NCI-H748 (cell line): Measurements from ENCODE around the gene GRIK4.

Source experiments
- DNase-seq: peaks from one replicate; lab custom pipeline; 2025; ENCODE audit not compliant: unreplicated experiment; lab: John Stamatoyannopoulos, UW

Gene GRIK4

DNA sequence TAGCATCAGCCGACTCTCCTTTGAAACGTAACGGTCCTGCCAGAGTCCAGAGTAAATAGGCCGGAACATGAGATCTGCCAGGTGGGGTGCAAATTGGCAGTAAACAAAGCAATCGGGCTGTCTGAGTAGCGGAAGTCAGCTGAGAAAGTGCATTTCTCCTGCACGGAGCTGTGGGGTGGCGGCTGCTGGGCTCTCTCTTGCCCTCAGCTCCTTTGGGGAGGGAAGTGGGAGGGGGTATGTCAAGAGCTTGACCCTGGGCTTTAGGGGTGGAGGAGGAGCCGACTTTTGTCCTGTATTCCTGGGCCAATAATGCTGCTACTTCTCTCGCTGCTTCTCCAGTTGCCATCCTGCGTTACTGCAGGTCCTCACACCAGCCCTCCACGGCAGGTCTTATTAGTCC, 11.6 kb downstream of the GRIK4 start:
- DNase-seq: peak; percentile 56

DNA sequence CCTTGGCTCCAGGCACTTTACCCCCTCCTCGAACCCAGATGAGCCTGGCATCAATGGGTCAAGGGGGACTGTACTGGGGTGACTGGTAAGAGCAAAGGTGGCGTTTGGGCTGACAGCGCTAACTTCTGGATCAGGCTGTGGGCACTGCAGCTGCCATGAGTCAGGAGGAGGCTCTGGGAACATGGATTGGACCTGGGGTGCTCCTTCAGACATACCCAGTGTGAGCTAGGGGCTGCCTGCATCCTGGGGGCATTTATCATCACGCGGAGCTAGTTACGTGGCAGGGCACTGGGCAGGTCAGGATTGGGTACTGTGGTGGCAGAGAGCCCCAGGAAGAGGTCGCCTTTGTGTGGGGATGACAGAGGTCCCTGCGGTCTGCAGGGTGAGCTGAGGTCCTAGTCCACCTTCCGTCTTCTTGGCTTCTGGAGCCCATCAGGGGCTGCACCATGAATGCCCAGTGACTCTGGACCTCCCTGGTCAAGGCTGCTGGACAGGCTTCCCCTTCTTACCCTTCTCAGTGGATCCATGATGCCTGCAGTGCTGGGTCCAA, 13.1 kb downstream of the GRIK4 start:
- no peak for DNase-seq

DNA sequence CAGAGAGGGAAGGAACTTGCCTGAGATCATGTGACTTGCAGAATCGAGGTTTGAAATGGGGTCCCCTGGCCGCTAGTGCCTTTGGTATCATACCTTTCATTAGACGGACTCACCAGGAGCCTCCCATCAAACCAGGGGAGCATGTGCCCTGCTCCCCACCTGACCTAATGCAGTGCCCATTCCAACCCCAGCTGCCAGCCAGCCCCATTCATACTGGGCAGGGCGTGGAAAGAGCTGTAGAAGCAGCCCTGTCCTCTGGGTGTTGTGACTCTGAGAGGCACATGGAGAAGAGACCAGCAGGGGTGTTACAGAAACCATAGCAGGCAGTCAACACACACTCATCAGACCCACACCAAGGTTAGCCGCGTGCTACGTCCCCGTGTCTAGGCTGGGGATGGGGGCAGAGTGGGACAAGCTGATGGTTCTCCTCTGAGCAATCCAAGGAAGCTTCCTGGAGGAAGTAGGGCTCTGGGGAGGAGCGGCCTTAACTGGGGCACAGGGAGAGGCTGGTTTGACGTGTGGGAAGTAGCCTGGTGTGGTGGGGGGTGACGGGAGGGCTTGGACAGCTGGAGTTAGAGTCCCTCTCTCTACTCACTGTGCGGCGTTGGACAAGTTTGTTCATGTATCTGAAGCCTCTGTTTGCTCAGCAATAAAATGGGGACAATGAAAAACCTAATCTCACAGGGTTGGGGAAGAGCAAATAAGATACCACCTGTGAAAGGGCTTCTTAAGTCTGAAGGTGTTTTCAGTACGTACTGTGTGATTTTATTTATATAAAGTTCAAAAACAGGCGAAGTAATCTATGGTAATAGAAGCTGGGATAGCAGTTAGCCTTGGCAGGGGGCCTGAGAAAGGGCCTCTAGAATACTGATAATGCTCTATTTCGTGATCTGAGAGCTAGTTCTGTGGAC, 14.0 kb downstream of the GRIK4 start:
- DNase-seq: peak; percentile 56

DNA sequence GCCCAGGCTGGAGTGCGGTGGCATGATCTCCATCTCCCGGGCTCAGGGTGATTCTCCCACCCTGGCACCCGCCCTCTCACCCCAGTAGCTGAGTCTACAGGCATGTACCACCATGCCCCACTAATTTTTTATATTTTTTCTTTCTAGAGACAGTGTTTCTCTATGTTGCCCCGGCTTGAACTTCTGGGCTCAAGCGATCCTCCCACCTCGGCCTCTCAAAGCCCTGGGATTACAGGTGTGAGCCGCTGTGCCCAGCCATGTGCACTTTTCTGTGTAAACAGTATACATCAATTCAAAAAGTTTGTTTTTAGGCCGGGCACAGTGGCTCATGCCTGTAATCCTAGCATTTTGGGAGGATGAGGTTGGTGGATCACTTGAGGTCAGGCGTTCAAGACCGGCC, 14.7 kb downstream of the GRIK4 start:
- no peak for DNase-seq

DNA sequence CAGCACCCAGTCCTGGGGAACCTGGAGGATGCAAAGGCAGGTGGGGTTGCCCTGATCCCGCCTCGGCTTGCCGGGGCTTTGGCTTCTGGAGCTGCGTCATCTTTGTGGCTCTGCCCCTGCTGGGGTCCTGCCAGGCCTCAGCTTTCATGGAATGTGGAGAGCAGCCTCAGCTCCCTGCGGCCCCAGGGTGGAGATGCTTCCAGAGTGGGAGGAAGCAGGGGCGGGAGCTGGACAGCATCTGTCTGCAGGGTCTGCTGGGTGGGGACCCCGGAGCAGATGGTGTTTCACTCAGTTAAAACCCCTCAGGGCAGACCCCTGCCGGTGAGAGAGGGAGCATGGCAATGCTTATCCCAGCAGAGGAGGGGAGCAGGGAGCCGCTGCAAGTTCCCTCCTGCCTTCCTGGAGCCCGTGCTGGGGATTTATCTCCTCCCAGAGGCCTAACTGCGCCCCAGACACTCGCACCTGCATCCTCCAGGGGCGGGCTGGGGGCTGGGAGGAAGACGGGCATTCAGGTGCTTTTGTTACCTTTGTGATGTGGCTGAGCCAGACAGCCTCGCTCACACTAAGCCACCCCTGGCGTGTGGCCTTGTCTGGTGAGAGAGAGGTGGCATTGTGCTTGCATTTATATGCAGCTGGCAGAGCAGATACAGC, 15.7 kb downstream of the GRIK4 start:
- DNase-seq: peak; percentile 7

DNA sequence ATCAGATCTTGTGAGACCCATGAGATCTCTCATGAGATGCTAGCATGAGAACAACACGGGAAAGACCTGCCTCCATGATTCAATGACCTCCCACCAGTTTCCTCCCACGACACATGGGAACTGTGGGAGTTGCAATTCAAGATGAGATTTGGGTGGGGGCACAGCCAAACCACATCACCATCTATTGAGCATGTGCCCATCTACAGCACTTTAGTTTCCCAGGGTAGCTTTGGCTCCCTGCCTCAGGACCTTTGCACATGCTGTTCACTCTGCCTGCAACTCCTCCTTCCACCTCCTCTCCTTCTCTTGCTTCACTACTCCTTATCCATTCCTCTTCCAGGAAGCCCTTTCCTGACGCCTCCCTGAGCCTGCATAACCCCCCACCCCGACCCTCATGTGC, 17.2 kb downstream of the GRIK4 start:
- no peak for DNase-seq

DNA sequence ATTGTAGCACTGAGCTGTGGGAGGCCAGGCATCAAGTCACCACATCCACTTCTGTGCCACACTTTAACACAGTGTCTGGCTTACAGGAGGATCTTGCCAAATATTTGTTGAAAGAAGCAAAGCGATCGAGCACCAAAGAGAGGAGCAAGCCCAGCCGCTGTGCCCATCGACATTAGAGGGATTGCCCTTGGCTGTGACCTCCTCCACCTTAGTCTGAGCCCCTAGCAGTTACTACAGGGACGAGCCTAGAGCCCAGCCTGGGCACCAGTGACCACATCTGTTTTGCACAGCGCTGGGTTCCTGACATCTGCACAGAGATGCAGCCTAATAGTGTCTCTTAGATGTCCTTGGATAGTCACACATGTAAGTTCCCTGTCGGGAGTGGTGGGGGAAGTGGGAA, 17.7 kb downstream of the GRIK4 start:
- no peak for DNase-seq

DNA sequence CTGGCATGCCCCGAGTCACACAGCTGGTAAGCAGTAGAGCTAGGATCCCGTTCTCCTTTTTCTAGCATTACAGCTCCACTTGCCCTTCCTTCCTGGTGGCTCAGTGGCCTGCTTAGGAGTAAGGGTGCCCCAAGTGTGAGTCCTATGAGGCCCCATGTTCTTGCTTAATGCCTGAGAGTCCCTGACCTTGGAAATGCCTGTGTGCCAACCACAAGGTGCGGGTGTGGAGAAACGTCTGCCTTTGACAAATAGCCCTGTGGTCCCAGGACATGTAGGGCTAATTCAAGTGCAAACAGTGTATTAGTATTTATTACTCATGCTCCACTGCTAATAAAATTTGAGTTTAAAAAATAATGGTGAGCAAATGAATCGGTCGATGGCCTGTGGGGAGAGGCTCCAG, 18.4 kb downstream of the GRIK4 start:
- DNase-seq: no peak

DNA sequence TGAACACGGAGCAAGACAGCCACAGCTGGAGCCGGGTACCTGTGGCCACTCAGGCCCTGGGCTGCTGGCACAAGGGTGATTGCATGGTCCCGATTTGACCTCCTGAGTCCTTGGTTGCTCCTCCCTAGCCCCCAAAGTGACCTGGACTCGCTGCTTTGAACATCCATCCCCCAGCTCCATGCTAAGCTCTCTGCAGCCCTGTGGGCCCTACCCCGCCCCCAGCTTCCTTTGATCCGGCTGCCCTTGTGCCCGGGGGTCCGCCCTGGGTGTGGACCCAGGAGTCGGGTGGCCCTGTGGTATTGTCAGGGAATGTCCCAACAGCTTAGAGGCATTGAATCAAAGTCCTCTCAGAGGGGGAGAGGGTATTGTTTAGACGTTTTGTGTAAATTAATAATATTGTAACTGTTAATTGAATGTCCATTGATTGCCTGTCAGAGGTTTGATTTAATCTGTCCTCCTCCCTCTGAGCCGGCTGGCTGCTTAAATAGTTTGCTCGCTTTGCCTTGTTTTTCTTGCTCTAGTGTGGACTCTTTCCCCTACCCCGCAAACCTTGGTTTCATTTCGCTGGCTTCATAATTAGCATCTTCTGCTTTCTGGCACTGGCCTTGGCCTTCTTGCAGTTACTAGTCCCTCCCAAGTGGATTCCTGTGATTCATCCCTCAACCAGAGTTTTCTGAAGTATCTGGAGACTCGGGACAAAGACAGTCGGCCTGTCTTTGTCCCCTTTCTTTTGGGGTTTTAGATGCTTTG, 20.7 kb downstream of the GRIK4 start:
- no peak for DNase-seq

DNA sequence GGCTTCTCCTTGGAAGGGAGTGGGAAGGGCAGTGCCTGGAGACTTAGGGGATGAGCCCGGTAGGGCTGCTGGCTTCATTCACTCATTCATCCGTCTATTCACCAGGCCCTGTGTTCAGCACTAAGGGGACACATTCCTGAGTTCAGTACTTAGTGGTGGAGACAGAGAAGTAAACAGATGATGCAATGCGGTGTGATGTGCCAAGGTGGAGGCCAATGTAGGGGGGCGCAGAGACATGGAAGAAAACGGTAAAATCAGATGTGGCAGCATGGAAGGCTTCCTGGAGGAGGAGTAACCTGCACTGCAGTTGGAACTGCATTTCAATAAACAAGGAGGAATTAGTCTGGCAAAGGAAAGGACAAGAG, 21.3 kb downstream of the GRIK4 start:
- no peak for DNase-seq

DNA sequence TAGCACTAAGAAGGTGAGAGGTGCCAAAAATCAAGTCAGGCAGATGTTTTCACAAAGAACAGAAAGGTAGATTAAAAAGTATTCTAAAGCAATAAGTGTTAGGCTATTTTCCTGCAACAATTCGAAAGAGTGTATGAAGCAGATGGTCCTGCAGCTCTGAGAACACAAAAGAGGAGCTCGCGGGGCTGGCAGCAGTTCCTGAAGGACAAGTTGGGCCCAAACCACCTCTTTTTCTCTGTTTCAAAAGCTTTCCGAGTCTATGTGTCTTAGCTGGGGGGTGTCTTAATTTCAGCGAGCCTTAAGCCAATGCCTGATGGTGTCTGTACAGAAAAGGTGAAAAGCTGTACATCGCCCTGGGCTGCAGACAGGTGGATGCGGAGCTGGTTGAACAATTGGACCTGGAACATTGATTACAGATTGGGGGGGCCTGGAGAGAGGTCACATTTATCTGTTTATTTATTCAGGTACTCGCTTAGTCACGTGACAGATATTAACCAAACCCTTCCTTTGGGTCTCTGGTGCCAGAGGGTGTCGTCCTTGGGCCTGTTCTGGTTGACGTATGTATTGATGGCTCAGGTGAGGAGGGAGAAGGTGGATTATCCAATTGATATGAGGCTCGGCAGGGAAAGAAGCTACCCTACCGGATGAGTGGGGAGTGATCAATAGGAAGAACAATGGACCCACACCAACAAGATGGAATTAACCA, 24.7 kb downstream of the GRIK4 start:
- DNase-seq: no peak

DNA sequence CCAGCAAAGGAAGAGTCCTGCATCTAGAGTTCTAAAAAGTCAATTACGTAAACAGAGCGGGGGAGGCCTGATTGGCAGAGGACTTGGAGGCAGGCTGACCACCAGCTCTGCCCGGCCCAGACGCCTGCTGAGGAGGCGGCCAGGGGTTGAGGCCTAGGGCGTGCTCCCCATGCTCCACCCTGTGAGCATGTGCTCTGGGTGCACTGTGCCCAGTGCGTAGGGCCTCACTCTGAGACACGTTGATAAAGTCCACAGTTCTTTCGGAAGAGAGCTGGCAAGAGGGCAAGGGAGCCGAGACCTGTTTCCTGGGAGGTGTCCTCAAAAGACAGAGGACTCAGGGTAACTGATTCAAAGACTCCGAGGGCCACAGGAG, 25.2 kb downstream of the GRIK4 start:
- no peak for DNase-seq

DNA sequence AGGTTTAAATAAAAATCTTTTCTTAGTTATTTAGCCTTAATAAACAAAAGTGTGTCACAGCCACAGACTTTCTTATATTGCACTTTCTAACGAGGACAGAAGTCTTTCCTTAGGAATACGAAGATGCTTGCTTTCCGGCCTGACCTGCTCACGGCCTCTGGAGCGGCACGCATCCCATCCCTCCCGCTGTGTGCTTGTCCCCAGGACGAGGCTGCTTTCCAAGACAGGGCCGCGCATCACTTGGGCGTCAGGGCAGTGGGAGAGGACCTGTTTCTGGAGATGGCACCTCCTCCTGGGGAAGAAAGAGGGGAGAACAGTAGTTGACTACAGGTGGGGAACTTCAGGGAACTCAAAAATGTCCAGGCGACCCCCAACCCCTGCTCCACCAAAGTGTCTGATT, 26.4 kb downstream of the GRIK4 start:
- no peak for DNase-seq

DNA sequence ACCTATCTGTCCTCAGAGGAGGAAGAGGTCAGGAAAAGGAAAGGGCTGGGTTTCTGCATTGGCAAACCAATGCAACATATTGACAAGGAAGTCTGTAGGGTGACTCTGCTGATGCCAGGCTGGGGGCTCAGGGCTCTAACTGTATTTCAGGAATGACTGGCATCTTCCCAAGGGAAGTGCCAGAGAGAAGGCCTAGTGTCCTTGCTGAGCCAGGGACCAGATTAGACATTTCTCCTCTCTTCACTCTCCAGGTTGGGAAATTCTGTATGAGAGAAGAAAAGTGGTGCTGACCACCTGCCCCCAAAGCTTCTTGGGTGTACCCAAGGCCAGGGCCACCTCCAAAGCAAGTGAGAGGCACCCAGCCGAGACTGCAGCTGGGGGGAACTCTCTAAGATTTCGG, 27.2 kb downstream of the GRIK4 start:
- no peak for DNase-seq

DNA sequence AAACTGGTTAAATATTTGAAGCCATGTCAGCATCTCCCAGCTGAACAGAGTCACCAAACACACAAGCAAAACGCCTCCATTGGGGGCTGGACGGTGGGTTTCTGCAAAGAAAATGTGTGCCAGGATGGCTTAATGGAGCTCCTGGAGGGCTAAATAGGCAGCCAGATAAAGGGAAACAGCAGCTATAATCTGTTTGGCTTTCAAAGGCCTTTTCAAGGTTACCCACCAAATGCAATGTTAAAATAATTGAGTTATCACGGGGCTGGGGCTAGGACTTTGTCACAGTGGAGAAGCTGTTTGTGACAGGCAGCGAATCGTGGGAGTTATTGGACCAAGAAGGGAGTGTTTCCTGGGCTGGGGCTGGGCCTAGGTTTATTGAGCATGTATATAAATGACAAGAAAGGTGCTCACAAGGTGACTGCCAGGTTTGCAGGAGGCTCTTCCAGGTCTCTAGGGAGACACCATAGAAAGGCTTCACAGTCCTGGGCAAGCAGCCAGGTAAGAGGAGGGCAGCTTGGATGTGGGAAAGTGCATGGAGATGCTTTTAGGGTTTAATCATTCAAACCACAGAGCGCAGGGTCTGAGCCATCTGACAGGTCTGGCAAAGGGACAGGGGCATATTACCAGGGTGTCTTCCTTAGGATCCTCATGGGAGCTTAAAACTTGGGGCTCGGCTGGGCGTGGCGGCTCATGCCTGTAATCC, 28.3 kb downstream of the GRIK4 start:
- peak; percentile 24 for DNase-seq

DNA sequence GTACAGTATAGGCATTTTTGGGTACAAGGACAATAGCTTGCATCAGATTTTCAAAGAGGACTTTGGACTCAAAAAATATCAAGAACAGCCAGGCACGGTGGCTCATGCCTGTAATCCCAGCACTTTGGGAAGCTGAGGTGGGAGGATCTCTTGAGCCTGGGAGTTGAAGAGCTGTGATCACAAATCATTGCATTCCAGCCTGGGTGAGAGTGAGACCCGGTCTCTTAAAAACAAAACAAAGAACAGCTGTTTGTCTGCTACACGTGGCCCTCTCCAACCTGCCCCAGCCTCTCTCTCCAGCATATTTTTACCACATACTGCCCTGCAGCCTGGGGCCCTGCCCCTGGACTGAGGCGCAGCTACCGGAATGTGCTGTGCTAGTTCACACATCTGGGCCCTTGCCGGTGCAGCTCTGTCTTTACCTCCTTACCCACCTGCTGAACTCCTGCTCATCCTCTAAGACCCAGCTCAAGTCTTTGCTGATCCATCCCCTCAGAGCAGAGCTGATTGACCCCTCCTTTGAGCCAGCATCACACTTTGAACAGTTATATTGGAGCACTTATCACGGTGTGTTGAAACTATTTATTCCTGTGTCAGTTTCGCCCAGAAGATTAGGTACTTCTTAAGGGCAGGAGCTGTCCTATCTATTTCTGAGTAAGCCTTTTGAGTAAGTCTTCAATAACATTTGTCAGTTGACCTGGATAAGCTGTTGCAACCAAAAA, 29.4 kb downstream of the GRIK4 start:
- DNase-seq: no peak

DNA sequence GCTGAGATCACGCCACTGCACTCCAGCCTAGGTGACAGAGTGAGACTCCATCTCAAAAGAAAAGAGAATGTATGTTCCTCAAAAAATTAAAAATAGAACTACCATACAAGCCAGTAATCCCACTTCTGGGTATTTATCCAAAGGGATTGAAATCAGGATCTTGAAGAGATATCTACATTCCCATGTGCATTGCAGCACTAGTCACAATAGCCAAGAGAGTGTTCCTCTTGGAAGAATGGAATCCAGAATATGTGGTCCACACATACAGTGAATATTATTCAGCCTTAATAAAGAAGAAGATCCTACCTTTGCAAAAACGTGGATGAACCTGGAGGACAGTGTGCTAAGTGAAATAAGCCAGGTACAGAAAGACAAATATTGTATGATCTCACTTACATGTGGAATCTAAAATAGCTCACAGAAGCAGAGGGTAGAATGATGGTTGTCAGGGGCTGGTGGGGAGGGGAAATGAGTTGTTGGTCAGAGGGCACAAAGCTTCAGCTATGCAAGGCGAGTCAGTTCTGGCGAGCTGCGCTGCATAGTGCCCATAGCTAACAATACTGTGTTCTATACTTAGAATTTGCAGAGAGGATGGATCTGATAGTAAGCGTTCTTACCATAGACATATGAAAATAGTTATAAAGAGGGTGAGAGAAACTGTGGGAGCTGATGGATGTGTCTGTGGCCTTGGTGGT, 32.1 kb downstream of the GRIK4 start:
- DNase-seq: no peak

DNA sequence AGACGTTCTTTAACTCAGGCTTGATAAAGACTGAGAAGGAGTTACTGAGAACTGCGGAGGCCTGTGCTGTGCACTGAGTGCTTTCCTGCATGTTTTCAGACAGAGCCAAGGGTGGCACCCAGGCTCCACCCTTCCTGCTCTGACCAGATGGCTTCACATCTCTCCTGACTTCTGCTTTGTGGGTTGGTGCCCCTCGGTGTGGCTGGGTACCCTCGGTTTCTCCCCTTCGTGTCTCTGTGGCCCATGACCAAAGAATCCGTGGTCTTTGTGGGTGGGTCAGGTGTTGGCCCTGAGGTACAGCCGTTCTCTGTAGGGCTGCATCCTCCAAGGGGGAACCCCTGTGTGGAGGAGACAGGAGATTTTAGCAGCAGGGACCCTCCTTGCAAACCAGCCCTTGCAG, 34.3 kb downstream of the GRIK4 start:
- no peak for DNase-seq
